ENCODE results near the gene LMBR1. TPM values are rescaled to one million over a fixed set of nuclear protein-coding genes. Genes with fewer than 3 reads are reported as not detected.

LMBR1 gene
- polyA plus RNA-seq, 1 donor from 2014 or later = 68.9 TPM

GRCh38 chr7:156886020-156886795 lies 6.8 kb downstream of the LMBR1 start:
- H3F3A ChIP-seq (ENCODE audit: insufficient read depth, low read length, poor library complexity, severe bottlenecking) = no peaks in the 10 kb centered on the region
- H3K4me3 ChIP-seq (ENCODE audit: low read length) = no peak overlapping the region
- no peaks in the 10 kb centered on the region for H3K27me3 ChIP-seq (ENCODE audit: insufficient read depth, low read depth, low read length)
- peaks cover 35% of the 10 kb centered on the region for H3K79me2 ChIP-seq (replicated peaks; ENCODE audit: insufficient read depth, low read length)
- H3K9me3 ChIP-seq (ENCODE audit: low read length) = no peaks in the 10 kb centered on the region
- no peak overlapping the region for H2AFZ ChIP-seq (ENCODE audit: low read depth, low read length)
- no peak overlapping the region for H3K27ac ChIP-seq (ENCODE audit: low read length)
- no peaks in the 10 kb centered on the region for H3K36me3 ChIP-seq (ENCODE audit: insufficient read depth, low read length)
- H3K9ac ChIP-seq (ENCODE audit: low read length) = no peak overlapping the region
- H3K4me2 ChIP-seq (ENCODE audit: low read length) = no peak overlapping the region
- no peaks in the 10 kb centered on the region for H4K20me1 ChIP-seq (ENCODE audit: insufficient read depth)
- no peaks in the 10 kb centered on the region for H3K9me2 ChIP-seq (ENCODE audit: insufficient read depth, low read length)
- TF ChIP-seq EZH2 (IDR thresholded peaks at IDR 0.05; ENCODE audit: borderline replicate concordance, insufficient read depth, low read length, poor library complexity, severe bottlenecking) = no peak
- TF ChIP-seq TAF1 (IDR thresholded peaks at IDR 0.05; ENCODE audit: low read depth) = no peak
- TF ChIP-seq RAD21 (conservative IDR thresholded peaks at IDR 0.05) = no peak
- TF ChIP-seq MXI1 (conservative IDR thresholded peaks at IDR 0.05; ENCODE audit: poor library complexity, severe bottlenecking) = no peak
- TF ChIP-seq POLR2AphosphoS5 (IDR thresholded peaks at IDR 0.05) = no peak
- TF ChIP-seq REST (IDR thresholded peaks at IDR 0.05; ENCODE audit: borderline replicate concordance) = no peak
- TF ChIP-seq EP300 (conservative IDR thresholded peaks at IDR 0.05; ENCODE audit: poor library complexity, severe bottlenecking) = no peak
- no peak for TF ChIP-seq CTCF (IDR thresholded peaks at IDR 0.05; ENCODE audit: poor library complexity, severe bottlenecking)
- no peak for TF ChIP-seq SMC3 (conservative IDR thresholded peaks at IDR 0.05; ENCODE audit: poor library complexity)

GRCh38 chr7:156881679-156882078 lies 11.3 kb downstream of the LMBR1 start:
- Histone ChIP-seq H2AFZ (ENCODE audit: low read depth, low read length) (no peak overlapping the region), H3K79me2 (replicated peaks; ENCODE audit: insufficient read depth, low read length) (peaks cover 20% of the 10 kb centered on the region), H3K9me3 (ENCODE audit: low read length) (no peaks in the 10 kb centered on the region), H3K4me3 (ENCODE audit: low read length) (no peak overlapping the region), H4K20me1 (ENCODE audit: insufficient read depth) (no peaks in the 10 kb centered on the region), H3K9ac (ENCODE audit: low read length) (no peak overlapping the region), H3K9me2 (ENCODE audit: insufficient read depth, low read length) (no peaks in the 10 kb centered on the region), H3K4me2 (ENCODE audit: low read length) (no peak overlapping the region), H3K27me3 (ENCODE audit: insufficient read depth, low read depth, low read length) (no peaks in the 10 kb centered on the region), H3K36me3 (ENCODE audit: insufficient read depth, low read length) (no peaks in the 10 kb centered on the region), H3K27ac (ENCODE audit: low read length) (no peak overlapping the region), H3F3A (ENCODE audit: insufficient read depth, low read length, poor library complexity, severe bottlenecking) (no peaks in the 10 kb centered on the region)
- no peak for TF ChIP-seq TAF1 (IDR thresholded peaks at IDR 0.05; ENCODE audit: low read depth)
- no peak for TF ChIP-seq POLR2AphosphoS5 (IDR thresholded peaks at IDR 0.05)
- no peak for TF ChIP-seq EP300 (conservative IDR thresholded peaks at IDR 0.05; ENCODE audit: poor library complexity, severe bottlenecking)
- TF ChIP-seq RAD21 (conservative IDR thresholded peaks at IDR 0.05) = no peak
- TF ChIP-seq MXI1 (conservative IDR thresholded peaks at IDR 0.05; ENCODE audit: poor library complexity, severe bottlenecking) = no peak
- TF ChIP-seq REST (IDR thresholded peaks at IDR 0.05; ENCODE audit: borderline replicate concordance) = no peak
